Pons (tissue), 1 donor: Measurements from ENCODE around the gene GNB1.

Experiments used
- DNase-seq: peaks from one replicate; pipeline ENCODE4 v3.0.0-alpha.2; 2016; ENCODE audit warnings: low spot score

The GNB1 gene

DNA sequence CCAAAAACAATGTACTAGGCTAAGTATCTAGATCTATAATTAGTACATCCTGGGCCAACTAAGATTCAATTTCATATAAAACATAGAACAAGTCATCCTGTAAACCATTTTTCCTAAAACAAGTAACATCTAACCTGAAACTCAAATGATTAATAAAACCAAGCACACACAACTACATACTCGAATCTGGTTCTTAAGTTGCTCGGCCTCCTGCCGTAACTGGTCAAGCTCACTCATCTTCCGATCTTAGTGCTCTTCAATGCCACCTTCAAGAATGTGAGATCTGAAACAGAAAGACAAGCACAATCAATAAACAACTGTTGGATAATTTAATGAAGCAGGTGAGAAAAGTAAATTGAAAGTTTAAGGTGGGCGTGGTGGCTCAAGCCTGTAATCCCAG is 65.7 kb downstream of the GNB1 start:
- DNase-seq: no peak

DNA sequence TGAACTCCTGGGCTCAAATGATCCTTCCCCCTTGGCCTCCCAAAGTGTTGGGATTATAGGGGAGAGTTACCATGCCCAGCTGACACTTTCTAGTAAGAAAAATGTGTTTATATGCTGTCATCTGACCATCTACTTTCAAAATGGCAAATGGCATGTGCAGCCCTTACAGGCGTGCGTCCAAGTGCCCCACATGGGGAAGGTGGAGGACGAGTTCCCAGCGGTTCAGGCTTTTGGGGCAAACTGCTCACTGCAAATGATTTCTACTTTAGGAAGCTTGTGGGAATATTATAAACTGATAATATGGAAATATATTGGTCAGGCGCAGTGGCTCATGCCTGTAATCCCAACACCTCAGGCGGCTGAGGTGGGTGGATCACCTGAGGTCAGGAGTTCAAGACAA is 71.1 kb downstream of the GNB1 start:
- no peak for DNase-seq

DNA sequence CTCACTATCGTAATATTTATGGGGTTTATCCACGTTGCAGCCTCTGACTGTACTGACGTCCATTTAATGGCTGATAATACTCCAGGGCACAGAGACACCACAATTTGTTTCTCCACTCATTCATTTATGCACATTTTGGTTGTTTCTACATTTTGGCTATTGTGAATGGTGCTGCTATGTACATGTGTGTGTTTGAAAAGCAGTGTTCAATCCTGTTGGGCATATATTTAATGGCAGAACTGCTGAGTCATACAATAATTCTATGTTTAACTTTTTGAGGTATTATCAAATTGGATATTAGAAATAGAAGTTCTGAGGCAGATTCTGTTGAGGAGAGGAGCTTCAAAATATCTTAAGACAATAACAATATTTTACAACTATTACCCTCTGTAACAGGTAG is 73.7 kb downstream of the GNB1 start:
- DNase-seq: no peak

DNA sequence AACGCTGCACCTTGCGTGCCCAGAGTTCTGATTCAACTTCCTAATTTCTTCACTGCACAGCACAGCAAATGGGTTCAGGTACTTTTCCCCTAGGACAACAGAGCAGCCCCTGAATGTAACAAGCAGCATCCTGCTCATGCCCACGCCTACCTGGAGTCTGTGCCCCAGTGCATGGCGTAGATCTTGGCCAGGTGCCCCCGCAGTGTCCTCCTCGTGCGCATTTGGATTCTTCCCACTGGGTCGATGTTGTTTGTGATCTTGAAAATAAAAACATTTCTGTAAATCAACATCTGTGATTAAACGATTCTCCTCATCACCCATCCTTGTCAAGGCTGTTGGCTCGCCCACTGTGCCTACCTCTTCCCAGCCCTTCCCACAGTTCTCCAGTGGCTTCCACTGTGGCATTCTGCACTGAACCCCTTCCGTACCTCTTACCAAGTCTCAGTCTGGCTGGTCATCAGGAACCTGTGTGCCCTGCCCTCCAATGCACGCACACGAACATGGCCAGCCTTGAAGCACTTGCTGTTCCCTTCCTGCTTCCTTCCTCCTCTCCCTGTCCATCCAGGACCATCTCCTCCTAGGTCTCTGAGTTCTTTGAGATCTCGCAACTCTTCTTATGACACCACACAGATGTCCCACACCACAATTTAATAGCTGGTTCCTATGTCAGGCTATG is 75.1 kb downstream of the GNB1 start:
- DNase-seq: no peak

DNA sequence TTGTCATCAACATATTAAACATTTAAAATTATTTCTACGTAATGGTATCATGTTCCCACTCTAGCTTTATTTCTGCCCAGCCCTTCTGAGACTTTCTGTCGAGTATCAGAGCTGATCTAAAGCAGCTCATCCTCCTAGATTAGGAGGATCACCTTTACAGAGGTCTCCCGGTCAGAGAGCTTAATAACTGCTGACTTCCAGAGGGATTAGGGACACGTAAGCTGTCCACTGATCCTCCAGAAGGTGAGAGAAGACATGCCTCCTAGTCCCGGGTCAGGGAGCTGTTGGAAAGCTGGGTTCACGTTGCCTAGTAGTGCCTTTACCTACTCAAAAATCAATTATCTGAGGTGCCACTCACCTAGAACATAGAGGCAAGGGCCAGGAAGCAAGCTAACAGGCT is 81.4 kb downstream of the GNB1 start:
- DNase-seq: no peak

DNA sequence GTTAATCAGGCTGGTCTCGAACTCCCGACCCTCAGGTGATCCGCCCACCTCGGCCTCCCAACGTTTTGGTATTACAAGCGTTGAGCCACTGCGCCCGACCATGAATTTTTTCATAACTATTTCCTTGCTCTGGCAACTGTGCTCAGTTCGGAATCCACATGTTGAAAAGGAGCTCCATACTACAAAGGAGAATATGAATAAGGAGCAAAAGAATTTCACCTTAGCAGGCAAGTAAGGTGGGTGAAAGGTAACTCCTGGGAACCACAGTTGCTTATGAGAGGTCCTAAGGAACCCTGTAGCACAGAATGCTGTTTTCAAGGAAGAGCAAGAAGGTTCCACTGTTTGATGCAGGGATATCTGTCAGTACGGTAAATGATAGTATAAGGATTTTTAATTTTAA is 82.7 kb downstream of the GNB1 start:
- no peak for DNase-seq

DNA sequence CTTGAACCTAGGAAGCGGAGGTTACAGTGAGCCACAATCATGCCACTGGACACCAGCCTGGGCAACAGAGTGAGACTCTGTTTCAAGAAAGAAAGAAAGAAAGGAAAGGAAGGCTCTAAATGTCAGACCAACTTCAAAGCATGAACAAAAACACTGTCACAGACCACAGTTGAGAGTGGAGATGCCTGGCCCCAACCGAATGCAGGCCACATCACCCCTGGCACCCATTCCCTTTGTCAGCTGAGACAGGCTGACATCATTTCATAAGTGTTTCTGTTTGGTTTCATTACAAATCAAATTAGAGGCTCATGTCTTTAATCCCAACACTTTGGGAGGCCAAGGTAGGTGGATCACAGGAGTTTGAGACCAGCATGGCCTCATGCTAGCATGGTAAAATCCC is 84.0 kb downstream of the GNB1 start:
- peak; percentile 63 for DNase-seq

DNA sequence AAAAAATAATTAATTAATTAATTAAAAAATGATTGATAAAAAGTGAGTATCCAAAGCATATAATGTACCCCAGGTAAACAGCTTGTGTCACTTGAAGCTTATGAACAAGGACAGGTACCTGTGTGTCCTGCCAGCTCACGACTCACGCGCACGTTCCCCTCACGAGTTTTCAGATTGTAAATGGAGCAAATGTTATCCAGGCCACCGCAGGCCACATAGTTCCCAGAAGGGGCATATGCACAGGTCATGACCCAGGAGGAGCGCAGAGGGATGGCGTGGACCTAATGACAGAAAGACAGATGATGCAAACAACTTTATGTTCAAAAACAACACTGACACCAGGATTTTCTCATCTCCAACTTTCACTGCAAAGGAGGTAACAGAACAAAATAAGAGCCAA is 86.6 kb downstream of the GNB1 start:
- DNase-seq: no peak

DNA sequence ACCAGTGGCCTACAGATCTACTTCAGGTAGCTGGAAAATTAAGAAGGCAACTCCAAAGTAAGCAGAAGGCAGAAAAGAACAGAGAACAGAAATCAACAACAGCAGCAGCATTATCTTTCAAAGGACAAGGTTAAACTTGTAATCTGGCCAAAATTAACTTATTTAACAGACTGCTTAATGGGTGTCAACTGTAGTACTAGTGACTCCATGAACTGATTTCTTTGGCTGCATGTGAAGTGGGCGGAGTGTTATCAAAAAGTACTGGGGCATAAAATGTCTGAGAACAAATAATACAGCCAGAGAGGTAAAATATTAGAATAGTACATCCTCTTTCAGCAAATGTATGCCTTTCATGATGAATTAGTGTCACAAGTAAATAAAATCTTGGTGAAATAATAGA is 88.0 kb downstream of the GNB1 start:
- no peak for DNase-seq

DNA sequence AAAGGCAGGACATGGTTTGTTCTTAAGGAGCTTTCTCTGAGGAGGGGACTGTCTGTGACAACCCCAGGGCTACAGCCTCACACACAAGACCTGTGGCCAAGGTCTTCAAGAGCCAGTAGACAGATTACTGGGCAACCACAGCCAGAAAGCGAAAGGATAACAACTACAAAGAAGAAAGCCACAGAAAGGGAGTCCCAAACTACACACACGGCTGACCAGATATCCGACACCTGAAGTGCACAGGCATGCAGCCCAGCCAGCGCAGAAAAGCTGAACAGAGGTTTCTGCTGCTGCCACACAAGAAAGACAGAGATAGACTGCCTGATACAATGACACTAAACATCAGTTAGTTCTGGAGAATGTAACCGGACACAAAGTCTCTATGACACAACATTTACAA is 91.2 kb downstream of the GNB1 start:
- no peak for DNase-seq

DNA sequence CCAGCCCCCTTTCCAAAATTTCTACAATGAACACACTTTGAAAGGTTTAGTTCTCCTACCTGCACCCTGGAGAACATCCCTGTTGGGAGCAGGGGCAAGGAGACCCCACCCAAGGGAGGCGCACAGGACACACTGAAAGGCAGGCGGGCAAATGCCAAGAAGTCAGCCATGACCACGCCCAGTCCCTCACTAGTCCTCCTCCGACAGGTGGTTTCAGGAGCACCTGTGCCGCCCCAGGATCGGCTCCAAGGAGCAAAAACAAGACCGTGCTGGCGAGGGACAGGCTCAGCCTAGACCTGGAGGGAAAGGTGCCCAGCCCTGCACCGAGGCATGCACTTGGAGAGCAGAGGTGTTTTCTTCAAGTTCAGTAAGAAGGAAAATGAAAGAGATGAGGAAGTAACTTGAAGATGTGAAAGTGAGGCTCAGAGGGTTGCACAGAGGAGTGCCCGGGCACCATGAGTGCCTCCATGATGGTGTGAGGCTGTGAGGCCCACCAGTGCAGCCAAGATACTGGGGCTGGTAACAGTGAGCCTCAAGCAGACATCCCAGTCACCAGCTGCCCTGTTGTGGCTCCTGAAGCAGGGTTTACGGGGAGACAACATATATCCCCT is 93.1 kb downstream of the GNB1 start:
- DNase-seq: no peak

DNA sequence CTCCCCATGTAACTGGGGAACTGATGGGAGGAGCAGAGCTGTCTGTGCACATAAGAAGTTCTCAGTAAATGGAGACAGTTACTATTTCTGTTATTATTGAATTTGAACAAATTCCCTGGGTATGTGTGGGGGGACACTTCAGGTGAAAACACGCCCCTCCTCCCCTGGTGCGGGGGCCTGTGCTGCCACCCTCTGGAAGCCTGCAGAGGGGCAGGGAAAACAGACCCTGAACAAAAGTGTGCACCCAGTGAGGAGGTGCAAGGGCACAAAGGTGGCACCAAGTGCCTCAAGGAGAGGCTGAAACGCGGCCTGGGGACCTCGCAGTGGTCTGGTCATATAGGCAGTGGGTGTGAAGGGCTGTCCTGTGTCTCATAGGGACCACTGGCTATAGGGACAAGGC is 94.4 kb downstream of the GNB1 start:
- no peak for DNase-seq

DNA sequence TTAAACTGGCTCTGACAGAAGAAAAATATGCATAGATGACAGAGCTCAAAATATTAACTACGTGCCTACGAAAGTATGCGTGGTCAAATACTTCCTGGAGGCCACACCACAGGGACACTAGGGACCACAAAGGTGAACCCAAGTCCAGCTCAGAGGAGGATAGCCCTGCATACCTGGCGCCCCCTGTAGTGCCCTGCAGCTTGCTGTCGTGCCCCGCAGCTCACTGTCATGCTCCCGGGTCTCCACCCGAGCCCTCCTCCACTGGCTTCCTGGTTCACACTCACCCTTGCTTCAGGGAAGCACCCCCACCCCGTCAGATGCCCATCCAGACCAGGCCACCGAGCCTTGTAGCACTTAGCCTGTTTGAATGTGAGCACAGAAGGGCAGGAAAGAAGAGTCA is 95.9 kb downstream of the GNB1 start:
- no peak for DNase-seq

DNA sequence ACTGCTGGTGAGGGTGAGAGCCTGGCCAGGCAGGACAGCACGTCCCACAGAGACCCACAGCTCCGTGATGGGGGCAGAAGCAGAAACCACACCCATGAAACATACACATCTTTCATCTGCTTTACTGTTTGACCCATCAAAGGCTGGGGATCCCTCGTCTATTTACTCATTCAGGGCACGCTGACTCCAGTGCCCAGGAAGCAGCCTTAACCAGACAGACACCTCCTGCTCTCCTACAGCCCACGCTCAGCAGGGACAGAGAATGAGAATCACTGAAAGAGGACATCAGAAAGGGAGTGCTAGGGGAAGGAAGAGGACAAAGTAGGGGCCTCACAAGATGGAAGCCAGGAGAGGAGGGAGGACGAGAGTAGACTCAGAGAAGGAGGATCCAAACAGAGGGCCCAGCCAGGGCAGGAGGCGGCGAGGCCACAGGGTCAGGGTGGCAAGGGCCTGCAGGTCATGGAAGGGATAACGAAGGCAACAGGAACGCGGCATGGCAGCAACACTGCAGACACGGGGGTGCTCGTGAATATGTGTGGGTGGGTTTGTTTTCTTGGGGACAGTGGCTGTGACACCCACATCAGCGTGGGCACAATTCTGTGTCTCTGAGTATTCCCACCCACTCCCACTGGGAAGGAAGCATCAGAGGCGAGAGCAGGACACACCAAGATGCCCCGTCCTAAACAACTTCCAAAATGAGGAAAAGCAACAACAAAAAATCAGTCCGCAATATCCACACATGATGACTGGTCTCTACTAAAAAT is 97.2 kb downstream of the GNB1 start:
- no peak for DNase-seq

DNA sequence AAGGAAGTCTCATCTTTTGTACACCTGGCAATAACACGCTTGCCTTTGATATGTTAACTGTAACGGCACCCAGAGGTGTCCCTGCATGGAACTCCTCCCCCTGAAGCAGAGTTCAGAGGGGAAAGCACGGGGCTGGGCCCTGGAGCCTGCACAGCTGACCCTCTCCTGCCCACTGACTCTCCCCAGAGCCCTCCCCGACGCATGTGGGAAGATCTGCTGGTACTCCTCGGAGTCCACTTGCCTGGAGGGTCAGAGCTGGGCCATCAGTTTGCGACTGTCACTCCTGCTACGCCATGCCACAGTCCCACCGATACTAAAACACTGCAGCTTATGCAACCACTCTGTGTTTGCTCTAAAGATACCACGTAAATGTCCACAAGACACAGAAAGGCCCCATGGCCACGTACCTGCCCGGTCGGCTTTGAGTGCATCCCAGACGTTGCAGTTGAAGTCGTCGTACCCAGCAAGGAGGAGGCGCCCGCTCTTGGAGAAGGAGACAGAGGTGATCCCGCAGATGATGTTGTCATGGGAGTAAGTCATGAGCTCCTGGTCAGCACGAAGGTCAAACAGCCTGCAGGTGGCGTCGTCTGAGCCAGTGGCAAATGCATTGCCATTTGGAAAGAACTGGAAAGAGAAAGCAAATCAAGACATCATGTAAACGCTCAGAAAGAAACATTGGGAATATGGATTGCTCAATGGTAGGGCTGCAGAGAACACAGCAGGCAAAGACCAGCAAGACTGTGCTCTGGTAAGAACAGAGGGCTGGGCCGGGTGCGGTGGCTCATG is 102.0 kb downstream of the GNB1 start:
- no peak for DNase-seq

DNA sequence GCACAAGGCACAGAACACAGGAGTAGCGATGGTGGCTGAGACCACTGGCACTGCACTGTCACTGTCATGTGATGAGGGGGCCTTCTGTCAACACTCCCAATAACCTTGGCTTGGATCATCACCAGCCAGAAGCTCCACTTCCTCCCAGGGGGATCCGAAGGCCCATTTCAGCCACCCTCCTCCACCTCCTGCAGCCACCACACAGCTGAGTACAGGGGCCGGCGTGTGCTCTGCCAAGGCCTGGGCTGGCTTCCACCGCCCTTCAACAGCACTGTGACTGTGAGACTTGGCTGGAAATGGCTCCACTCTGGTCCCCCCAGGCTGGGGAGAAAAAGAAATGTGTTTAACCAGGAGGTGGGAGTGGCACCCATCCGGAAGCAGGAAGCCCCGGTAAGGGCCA is 102.8 kb downstream of the GNB1 start:
- DNase-seq: peak; percentile 30

DNA sequence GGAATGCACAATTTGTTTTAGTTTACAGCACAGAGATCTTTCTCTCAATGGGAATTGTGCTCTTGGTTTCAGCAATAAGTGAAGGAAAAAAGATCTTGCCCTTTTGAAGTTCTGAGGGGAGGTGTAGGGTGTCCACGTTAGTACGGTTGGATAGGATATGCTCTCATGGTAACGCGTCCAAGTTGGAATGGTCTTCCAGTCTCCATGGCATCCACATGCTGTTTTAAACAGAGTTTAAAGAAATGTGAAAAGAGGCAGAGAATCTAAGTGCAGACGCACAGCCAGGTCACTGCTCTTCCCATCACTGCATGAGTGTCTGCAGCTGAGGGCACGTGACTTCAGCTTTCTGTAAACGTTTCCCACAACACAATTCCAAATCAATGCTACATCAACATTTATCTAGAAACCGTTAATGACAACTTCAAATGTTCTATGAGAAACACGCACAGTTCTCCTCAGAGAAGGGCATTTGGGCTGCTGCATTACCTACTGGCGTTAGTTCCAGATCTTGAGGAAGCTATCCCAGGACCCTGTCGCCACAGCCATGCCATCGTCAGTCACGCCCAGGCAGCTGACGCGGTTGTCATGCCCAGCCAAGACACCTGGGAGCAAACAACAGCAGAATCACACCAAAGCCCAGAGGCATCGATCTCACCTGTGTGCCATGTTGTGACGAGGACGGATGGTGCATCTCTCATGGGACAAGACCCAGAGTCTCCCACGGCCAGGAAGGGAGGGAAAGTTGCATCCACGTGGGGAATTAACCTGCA is 103.9 kb downstream of the GNB1 start:
- no peak for DNase-seq

DNA sequence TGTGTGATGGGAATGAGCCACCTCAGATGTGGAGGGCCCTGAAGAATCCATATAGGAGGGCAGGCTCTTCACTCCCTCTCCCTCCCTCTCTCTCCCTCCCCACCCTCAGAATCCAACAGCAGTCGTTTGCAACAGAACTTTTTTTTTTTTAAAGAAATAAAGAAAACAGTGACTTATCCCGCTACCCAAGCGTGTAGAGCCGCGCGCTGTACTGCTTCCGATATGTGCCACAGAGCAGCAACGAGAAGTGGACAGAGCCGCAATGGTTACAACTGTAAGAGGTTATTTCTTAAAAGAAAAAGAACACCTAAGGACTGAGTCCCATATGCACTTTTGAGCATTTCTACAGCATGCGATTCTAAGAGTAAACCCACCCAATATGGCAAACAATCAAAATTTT is 105.2 kb downstream of the GNB1 start:
- DNase-seq: no peak

DNA sequence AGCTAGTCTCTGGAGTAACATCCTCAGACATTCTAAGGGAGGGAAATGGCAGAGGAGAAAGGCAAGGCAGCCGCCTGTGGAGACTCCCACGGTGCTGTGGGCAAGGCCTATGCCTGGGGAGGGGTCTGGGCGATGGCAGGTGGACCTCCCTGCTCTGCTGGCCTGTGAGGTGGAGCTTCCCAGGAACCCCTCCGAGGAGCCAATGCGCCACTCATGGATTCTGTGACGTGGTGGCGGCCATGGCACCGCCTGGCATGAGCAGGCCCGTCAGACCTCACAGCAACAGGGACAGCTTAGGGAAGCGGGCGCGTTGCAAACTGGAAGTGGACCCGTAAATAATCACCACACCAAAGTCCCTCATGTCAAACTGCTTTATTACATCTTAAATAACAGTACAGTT is 106.0 kb downstream of the GNB1 start:
- DNase-seq: no peak

DNA sequence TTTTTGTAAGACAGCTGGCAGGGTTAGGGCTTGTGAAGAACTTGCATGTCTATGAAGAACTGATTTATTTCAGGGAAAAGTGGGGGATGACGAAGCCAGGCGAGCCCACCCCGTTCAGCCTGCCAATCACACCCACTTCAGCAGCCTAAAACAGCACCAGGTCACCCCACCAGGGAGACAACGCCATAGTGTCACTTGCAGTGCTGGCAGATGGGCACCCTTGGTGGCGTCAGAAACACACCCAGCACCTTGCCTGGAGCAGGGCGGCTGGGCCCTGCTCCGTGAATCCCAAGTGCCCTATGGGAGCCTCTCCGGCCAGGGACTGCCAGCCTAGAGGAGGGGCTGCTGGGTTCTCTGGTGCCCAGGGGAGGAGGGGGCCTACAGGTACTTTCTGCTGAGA is 107.6 kb downstream of the GNB1 start:
- DNase-seq: no peak

DNA sequence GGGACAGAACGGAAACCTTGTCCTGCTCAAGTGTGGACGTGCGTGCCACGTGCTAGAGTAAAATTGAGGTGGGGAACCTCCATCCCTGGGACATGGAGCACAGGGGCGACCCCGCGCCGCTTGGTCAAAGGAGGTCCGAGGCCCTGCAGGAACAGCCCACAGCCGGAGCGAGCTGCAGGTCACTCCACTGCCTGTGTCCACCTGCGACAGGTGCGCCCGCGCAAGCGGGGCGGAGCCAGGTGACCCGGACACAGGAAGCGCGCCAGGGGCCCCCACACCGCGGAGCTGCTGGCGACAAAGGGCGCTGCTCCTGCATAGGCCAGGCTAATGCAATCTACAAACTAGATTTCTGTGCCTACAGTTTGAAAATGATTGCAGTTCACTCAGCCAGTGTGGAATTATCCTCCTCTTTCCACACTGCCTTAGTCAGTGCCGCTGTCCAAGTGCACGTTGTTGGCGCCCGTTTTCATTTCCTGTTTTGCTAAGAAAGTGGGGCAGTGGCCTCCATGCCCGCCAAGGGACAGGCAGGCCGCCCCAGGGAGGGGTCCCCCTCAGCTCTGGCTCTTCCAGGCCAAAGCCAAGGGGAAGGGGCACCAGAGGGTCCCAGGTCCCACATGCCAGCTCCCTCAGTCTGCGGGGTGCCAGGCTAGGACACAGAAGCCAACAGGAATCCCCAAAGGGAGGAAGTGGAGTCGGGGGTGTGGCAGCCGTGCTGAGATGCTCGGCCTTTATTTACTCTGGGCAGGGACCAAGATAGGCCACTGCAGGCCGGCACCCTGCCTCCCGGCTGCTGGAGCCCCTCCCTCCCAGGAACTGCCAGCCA is 108.3 kb downstream of the GNB1 start:
- peak; percentile 41 for DNase-seq
